C4-2B (cell line): ENCODE measurements around the gene OXSR1.

Experiments used
- CTCF ChIP-seq: fragments of 450-650 bp; conservative IDR thresholded peaks from 2 replicates; pipeline ENCODE4 v1.5.1; 2017; ENCODE audit warnings: mild to moderate bottlenecking
- ZFX ChIP-seq: fragments of 450-650 bp; IDR thresholded peaks from 2 replicates; pipeline ENCODE4 v1.6.1; 2017

- 0 out of 2 replicates have a peak, but pooled peaks have one; percentile 1 for TF ChIP-seq CTCF
- no peak for TF ChIP-seq ZFX
Observed at GRCh38 chr3:38251197-38251596, 85.9 kb downstream of the OXSR1 start.
